NOMO-1 treated with DMSO at 0.1 percent for 48 hours (cell line): Measurements from ENCODE around the gene FLOT2.
"Not testable (repeated sequence)": the region's sequence is repeated elsewhere in the genome, so short reads cannot be mapped to it uniquely, and the experiment has no call there.

Experiments used
- DNase-seq: peaks from one replicate; lab custom pipeline; 2025; ENCODE audit not compliant: unreplicated experiment; lab: John Stamatoyannopoulos, UW

Gene FLOT2

GRCh38 chr17:28853295-28853694, 44.2 kb downstream of the FLOT2 start:
- DNase-seq: no peak

- no peak for DNase-seq
Measured at GRCh38 chr17:28849281-28849680, 48.3 kb downstream of the FLOT2 start.

GRCh38 chr17:28848667-28849066, 48.9 kb downstream of the FLOT2 start:
- peak; percentile 15 for DNase-seq

GRCh38 chr17:28846699-28847098, 50.8 kb downstream of the FLOT2 start:
- DNase-seq: not testable (repeated sequence)

- DNase-seq: no peak
Measured at GRCh38 chr17:28846231-28846630, 51.3 kb downstream of the FLOT2 start.

- no peak for DNase-seq
Measured at GRCh38 chr17:28843816-28844148, 53.8 kb downstream of the FLOT2 start.

GRCh38 chr17:28842282-28843012, 55.1 kb downstream of the FLOT2 start, which contains the start of gene FAM222B:
Gene FAM222B, minus strand, starts transcription at chr17:28842790. Its CDS starts 76,123 bp downstream, at chr17:28766667.
- DNase-seq: peak; percentile 64

GRCh38 chr17:28841901-28842281, 55.6 kb downstream of the FLOT2 start:
- DNase-seq: no peak

GRCh38 chr17:28839221-28839620, 58.3 kb downstream of the FLOT2 start:
- no peak for DNase-seq

GRCh38 chr17:28836541-28836940, 61.0 kb downstream of the FLOT2 start:
- DNase-seq: not testable (repeated sequence)

GRCh38 chr17:28834420-28834819, 63.1 kb downstream of the FLOT2 start:
- DNase-seq: no peak
